Measurements from ENCODE around the gene SAA4.

DNA sequence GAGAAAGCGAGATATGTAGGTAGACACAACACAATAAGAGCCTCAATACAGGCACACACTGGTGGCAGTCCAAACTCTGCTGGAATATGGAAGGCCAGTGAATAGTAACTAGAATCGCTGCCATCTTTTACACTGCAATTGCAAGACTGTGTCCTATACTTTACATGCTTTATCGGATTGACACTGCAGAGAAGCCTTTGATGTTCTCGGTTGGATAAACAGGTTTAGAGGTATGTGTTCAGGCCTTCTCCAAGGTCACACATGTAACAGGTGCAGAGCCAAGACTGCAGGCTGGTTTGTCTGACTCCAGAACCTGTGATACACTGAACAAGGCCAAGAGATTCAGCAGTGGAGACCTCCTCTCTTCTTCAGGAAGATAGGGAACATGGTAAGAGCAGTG is 34.6 kb upstream of the SAA4 start:
- TF ChIP-seq, protein P1, sequence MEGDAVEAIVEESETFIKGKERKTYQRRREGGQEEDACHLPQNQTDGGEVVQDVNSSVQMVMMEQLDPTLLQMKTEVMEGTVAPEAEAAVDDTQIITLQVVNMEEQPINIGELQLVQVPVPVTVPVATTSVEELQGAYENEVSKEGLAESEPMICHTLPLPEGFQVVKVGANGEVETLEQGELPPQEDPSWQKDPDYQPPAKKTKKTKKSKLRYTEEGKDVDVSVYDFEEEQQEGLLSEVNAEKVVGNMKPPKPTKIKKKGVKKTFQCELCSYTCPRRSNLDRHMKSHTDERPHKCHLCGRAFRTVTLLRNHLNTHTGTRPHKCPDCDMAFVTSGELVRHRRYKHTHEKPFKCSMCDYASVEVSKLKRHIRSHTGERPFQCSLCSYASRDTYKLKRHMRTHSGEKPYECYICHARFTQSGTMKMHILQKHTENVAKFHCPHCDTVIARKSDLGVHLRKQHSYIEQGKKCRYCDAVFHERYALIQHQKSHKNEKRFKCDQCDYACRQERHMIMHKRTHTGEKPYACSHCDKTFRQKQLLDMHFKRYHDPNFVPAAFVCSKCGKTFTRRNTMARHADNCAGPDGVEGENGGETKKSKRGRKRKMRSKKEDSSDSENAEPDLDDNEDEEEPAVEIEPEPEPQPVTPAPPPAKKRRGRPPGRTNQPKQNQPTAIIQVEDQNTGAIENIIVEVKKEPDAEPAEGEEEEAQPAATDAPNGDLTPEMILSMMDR (conservative IDR thresholded peaks at IDR 0.05 in 1 of 2, IDR thresholded peaks at IDR 0.05 in 1 of 2; ENCODE audit: extremely low read depth in 1 of 2, insufficient read depth in 1 of 2, low read depth in 1 of 2, low read length in 2 of 2): no peak
- TF ChIP-seq EZH2 (IDR thresholded peaks at IDR 0.05; ENCODE audit: borderline replicate concordance, low read length): no peak

All from mammary epithelial cell (primary cell).